HCT116 (cell line): Measurements from ENCODE around the gene ARHGEF1. TPM values are rescaled to one million over a fixed set of nuclear protein-coding genes. Genes with fewer than 3 reads are reported as not detected.

Experiments used
- ATAC-seq: fragments of 200-7000 bp; cut with Tn5 transposase; 2 replicates; pipeline ENCODE4 v1.9.1; 2020; ENCODE audit warnings: mild to moderate bottlenecking, moderate library complexity
- BruUV-seq: library from RNA; stranded (reverse); fragments of 400-500 nt; replicated peaks from 2 replicates; lab custom pipeline; 2021; lab: Mats Ljungman, UMichigan
- CTCF ChIA-PET: fragments of 300-600 bp; sonication (Branson Sonifier 250); formaldehyde crosslinking; loops from one replicate; lab custom pipeline; 2021; ENCODE audit warnings: antibody characterized with exemption; lab: Charles Lee
- POLR2A ChIA-PET: fragments of 300-600, 350-600 bp; sonication (Branson Sonifier 250); formaldehyde crosslinking; loops from one replicate; lab custom pipeline; 2021; ENCODE audit warnings: antibody characterized with exemption; lab: Charles Lee
- RAD21 ChIA-PET, 2 experiments: fragments of 300-600 bp; sonication (Branson Sonifier 250); formaldehyde crosslinking; loops; one replicate each; lab custom pipeline; 2023; ENCODE audit warnings: low total read pairs in 2 of 2; ENCODE audit not compliant: uncharacterized antibody in 2 of 2, unreplicated experiment in 2 of 2, low non-redundant PET in 1 of 2; lab: Charles Lee
- DNase-seq: peaks from one replicate; pipeline ENCODE4 v3.0.0-alpha.2; 2010; ENCODE audit warnings: low read depth, low spot score
- H2AFZ ChIP-seq: fragments of 200-600 bp; shearing (Covaris generic), sonication (generic); 2 replicates; pipeline ENCODE4 v1.6.1; 2017; ENCODE audit warnings: low read depth, mixed run types, mixed read lengths, antibody characterized with exemption, low read length; ENCODE audit not compliant: poor library complexity, severe bottlenecking
- H3K27ac ChIP-seq: 2 replicates; pipeline ENCODE4 v1.5.1; 2012; ENCODE audit warnings: low read depth, low read length
- H3K27me3 ChIP-seq: fragments of 200-600 bp; sonication (generic); 2 replicates; pipeline ENCODE4 v1.6.1; 2016; ENCODE audit warnings: mixed run types, low read length, mixed read lengths; ENCODE audit not compliant: insufficient read depth
- H3K36me3 ChIP-seq, 2 experiments: fragments of 200-500 bp in 1 of 2; fragments of 200-600 bp in 1 of 2; sonication (Bioruptor generic) in 1 of 2; sonication (generic) in 1 of 2; 2 replicates each; pipeline versions ENCODE4 v1.5.1 to v1.6.1; 2014 to 2016; ENCODE audit warnings: low read length in 2 of 2, inconsistent platforms in 1 of 2, mixed read lengths in 1 of 2, mixed run types in 1 of 2; ENCODE audit not compliant: insufficient read depth in 2 of 2, control insufficient read depth in 1 of 2
- H3K4me1 ChIP-seq, 2 experiments: fragments of 200-600 bp in 1 of 2; sonication (generic) in 1 of 2; 2 replicates each; pipeline versions ENCODE4 v1.5.1 to v1.6.1; 2012 to 2017; ENCODE audit warnings: low read length in 2 of 2, inconsistent platforms in 1 of 2, mild to moderate bottlenecking in 1 of 2, mixed read lengths in 1 of 2, mixed run types in 1 of 2, moderate library complexity in 1 of 2; ENCODE audit not compliant: insufficient read depth in 2 of 2, control insufficient read depth in 1 of 2
- H3K4me2 ChIP-seq: fragments of 200-600 bp; sonication (generic); 2 replicates; pipeline ENCODE4 v1.6.1; 2017; ENCODE audit warnings: mixed run types, low read length, mixed read lengths
- H3K4me3 ChIP-seq, 2 experiments: fragments of 200-600 bp in 1 of 2; sonication (generic) in 1 of 2; replicated peaks in 1 of 2; 2 replicates each; pipeline ENCODE4 v1.5.1; 2011 to 2016; ENCODE audit warnings: low read length in 2 of 2, control low read depth in 1 of 2, low read depth in 1 of 2, mild to moderate bottlenecking in 1 of 2, mixed read lengths in 1 of 2, mixed run types in 1 of 2
- H3K79me2 ChIP-seq: fragments of 200-600 bp; sonication (generic); 2 replicates; pipeline ENCODE4 v1.6.1; 2017; ENCODE audit warnings: mild to moderate bottlenecking, mixed run types, low read length, moderate library complexity, mixed read lengths; ENCODE audit not compliant: insufficient read depth
- H3K9ac ChIP-seq: fragments of 200-600 bp; sonication (generic); 2 replicates; pipeline ENCODE4 v1.6.1; 2016; ENCODE audit warnings: low read length, mixed read lengths
- H3K9me2 ChIP-seq: fragments of 200-600 bp; sonication (generic), shearing (Covaris generic); 2 replicates; pipeline ENCODE4 v1.6.1; 2017; ENCODE audit warnings: mixed run types, mild to moderate bottlenecking, moderate library complexity; ENCODE audit not compliant: insufficient read depth
- H3K9me3 ChIP-seq, 2 experiments: fragments of 200-500 bp in 1 of 2; fragments of 200-600 bp in 1 of 2; sonication (Bioruptor generic) in 1 of 2; sonication (generic) in 1 of 2; 2 replicates each; pipeline ENCODE4 v1.6.1; 2014 to 2017; ENCODE audit warnings: low read length in 2 of 2, mixed read lengths in 2 of 2, inconsistent platforms in 1 of 2, low read depth in 1 of 2, mild to moderate bottlenecking in 1 of 2, mixed run types in 1 of 2, moderate library complexity in 1 of 2; ENCODE audit not compliant: control insufficient read depth in 1 of 2, insufficient read depth in 1 of 2
- H4K20me1 ChIP-seq: fragments of 200-600 bp; sonication (generic), shearing (Covaris generic); 2 replicates; pipeline ENCODE4 v1.6.1; 2017; ENCODE audit warnings: mixed run types, mild to moderate bottlenecking, moderate library complexity; ENCODE audit not compliant: insufficient read depth
- CBX3 ChIP-seq: IDR thresholded peaks from 2 replicates; pipeline ENCODE4 v1.6.1; 2012; ENCODE audit warnings: low read depth
- EGR1 ChIP-seq: IDR thresholded peaks from 2 replicates; pipeline ENCODE4 v1.6.1; 2012; ENCODE audit warnings: low read depth
- ELF1 ChIP-seq: IDR thresholded peaks from 2 replicates; pipeline ENCODE4 v1.6.1; 2012; ENCODE audit warnings: low read depth, borderline replicate concordance
- FOSL1 ChIP-seq: IDR thresholded peaks from 2 replicates; pipeline ENCODE4 v1.6.1; 2012; ENCODE audit warnings: low read depth
- JUND ChIP-seq: IDR thresholded peaks from 2 replicates; pipeline ENCODE4 v1.6.1; 2012
- POLR2A ChIP-seq: IDR thresholded peaks from 2 replicates; pipeline ENCODE4 v1.7.0; 2011; ENCODE audit warnings: borderline replicate concordance; ENCODE audit not compliant: insufficient read depth, insufficient read length; ENCODE audit errors: extremely low read depth
- POLR2AphosphoS5 ChIP-seq: IDR thresholded peaks from 2 replicates; pipeline ENCODE4 v1.6.1; 2011; ENCODE audit warnings: mild to moderate bottlenecking, low read depth, low read length, moderate library complexity
- SIN3A ChIP-seq: IDR thresholded peaks from 2 replicates; pipeline ENCODE4 v1.6.1; 2012; ENCODE audit warnings: low read depth
- SP1 ChIP-seq: IDR thresholded peaks from 2 replicates; pipeline ENCODE4 v1.6.1; 2012; ENCODE audit warnings: low read depth
- YY1 ChIP-seq: IDR thresholded peaks from 2 replicates; pipeline ENCODE4 v1.6.1; 2011; ENCODE audit warnings: low read length, low read depth, moderate library complexity, mild to moderate bottlenecking; ENCODE audit not compliant: insufficient replicate concordance; ENCODE audit errors: extremely low read depth
- ZFX ChIP-seq: fragments of 450-650 bp; IDR thresholded peaks from 2 replicates; pipeline ENCODE4 v1.6.1; 2017
- ZNF274 ChIP-seq: fragments of 200-500 bp; sonication (Bioruptor generic); IDR thresholded peaks from 2 replicates; pipeline ENCODE4 v1.6.1; 2014; ENCODE audit warnings: mild to moderate bottlenecking, low read depth, low read length, inconsistent platforms
- intact Hi-C: fragments of 100-400 bp; cut with micrococcal nuclease; formaldehyde crosslinking; loops from 2 replicates; pipeline ENCODE4 v1.10.0; 2022
- total RNA-seq: library from RNA; stranded (reverse); gene quantifications from one replicate; pipeline ENCODE4 v1.2.1, GENCODE V29; 2021; ENCODE audit not compliant: unreplicated experiment
- TF ChIP-seq, protein P1 (sequence below): IDR thresholded peaks from 2 replicates; pipeline ENCODE4 v1.6.1; 2011; ENCODE audit warnings: mild to moderate bottlenecking, low read length, moderate library complexity; ENCODE audit not compliant: insufficient replicate concordance; ENCODE audit errors: extremely low read depth
- TF ChIP-seq, protein P2 (sequence below): IDR thresholded peaks from 2 replicates; pipeline ENCODE4 v1.6.1; 2012

Gene ARHGEF1
- total RNA-seq, 1 experiment from 2014 or later, result 110 TPM

DNA sequence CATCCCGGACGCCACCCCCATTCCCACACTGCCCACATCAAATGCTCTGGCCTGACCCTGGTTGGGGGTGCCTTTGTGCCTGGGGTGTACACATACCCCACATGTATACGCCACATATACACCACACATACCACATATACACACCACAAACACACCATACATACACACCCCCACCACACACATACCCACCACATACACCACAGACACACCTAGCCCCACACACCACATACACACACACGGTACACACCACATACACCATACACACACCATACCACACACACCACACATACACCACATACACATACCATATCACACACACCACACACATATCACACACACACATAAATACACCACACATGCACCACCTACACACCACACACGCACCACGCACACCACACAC lies 35.1 kb downstream of the ARHGEF1 start:
- intact Hi-C loops, result no loop called here
- Histone ChIP-seq H3K36me3 (no peaks in the 10 kb centered on the region), H3K4me1 (no peaks in the 10 kb centered on the region), H3K27me3 (no peaks in the 10 kb centered on the region; the same call in 1 of the 2 replicates), H3K9me3 (no peaks in the 10 kb centered on the region), H2AFZ (no peak overlapping the region), H3K79me2 (no peaks in the 10 kb centered on the region)
- POLR2A ChIA-PET, result no interaction called here
- BruUV-seq, result no TSS peak
- CTCF ChIA-PET, result no interaction called here
- TF ChIP-seq ELF1, result no peak
- TF ChIP-seq SIN3A, result no peak
- no peak for TF ChIP-seq FOSL1
- no peak for TF ChIP-seq POLR2AphosphoS5
- TF ChIP-seq POLR2A, result no peak
- TF ChIP-seq, protein P1, sequence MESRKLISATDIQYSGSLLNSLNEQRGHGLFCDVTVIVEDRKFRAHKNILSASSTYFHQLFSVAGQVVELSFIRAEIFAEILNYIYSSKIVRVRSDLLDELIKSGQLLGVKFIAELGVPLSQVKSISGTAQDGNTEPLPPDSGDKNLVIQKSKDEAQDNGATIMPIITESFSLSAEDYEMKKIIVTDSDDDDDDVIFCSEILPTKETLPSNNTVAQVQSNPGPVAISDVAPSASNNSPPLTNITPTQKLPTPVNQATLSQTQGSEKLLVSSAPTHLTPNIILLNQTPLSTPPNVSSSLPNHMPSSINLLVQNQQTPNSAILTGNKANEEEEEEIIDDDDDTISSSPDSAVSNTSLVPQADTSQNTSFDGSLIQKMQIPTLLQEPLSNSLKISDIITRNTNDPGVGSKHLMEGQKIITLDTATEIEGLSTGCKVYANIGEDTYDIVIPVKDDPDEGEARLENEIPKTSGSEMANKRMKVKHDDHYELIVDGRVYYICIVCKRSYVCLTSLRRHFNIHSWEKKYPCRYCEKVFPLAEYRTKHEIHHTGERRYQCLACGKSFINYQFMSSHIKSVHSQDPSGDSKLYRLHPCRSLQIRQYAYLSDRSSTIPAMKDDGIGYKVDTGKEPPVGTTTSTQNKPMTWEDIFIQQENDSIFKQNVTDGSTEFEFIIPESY, result no peak
- TF ChIP-seq, protein P2, sequence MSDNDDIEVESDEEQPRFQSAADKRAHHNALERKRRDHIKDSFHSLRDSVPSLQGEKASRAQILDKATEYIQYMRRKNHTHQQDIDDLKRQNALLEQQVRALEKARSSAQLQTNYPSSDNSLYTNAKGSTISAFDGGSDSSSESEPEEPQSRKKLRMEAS, result no peak
- no peak for TF ChIP-seq ZFX
- no peak for TF ChIP-seq SP1
- no peak for TF ChIP-seq ZNF274
- TF ChIP-seq CBX3, result no peak
- TF ChIP-seq YY1, result no peak
- no peak for TF ChIP-seq JUND
- no peak for TF ChIP-seq EGR1
- TF ChIP-seq, all 23 proteins: peak for 0
- Histone ChIP-seq H3K9ac (no peak overlapping the region), H3K4me2 (no peak overlapping the region), H3K27ac (no peak overlapping the region), H4K20me1 (no peaks in the 10 kb centered on the region), H3K9me2 (no peaks in the 10 kb centered on the region), H3K4me3 (no peak overlapping the region)
- ATAC-seq (no peak), DNase-seq (no peak)
- RAD21 ChIA-PET, result no interaction called here
